NCI-H2196 (cell line): ENCODE results near the gene MAZ.
"Not testable (repeated sequence)": the region's sequence is repeated elsewhere in the genome, so short reads cannot be mapped to it uniquely, and the experiment has no call there.

Experiments used
- DNase-seq: peaks from one replicate; lab custom pipeline; 2025; ENCODE audit not compliant: unreplicated experiment; lab: John Stamatoyannopoulos, UW

MAZ gene

GRCh38 chr16:29784157-29784556, 22.2 kb upstream of the MAZ start:
- no peak for DNase-seq

- no peak for DNase-seq
Observed at GRCh38 chr16:29784901-29785500, 21.3 kb upstream of the MAZ start.

- not testable (repeated sequence) for DNase-seq
Observed at GRCh38 chr16:29787155-29787554, 19.2 kb upstream of the MAZ start.

- no peak for DNase-seq
Observed at GRCh38 chr16:29789775-29790182, 16.6 kb upstream of the MAZ start.

- peak; percentile 99 for DNase-seq
Observed at GRCh38 chr16:29790183-29790948, 16.0 kb upstream of the MAZ start, which contains the start of gene KIF22. TSS of gene KIF22 (plus strand) at chr16:29790751. CDS start at chr16:29790760, 9 bp downstream.

GRCh38 chr16:29790949-29791844, 15.1 kb upstream of the MAZ start:
- DNase-seq = no peak

- no peak for DNase-seq
Observed at GRCh38 chr16:29791845-29792807, 14.2 kb upstream of the MAZ start.

- DNase-seq = not testable (repeated sequence)
Observed at GRCh38 chr16:29793153-29793552, 13.2 kb upstream of the MAZ start.

GRCh38 chr16:29794231-29794710, 12.1 kb upstream of the MAZ start:
- DNase-seq = no peak

GRCh38 chr16:29802416-29802935, 3.9 kb upstream of the MAZ start:
- DNase-seq = no peak

- DNase-seq = no peak
Observed at GRCh38 chr16:29804020-29804419, 2.3 kb upstream of the MAZ start.

- DNase-seq = peak; percentile 61
Observed at GRCh38 chr16:29804455-29805231, 1.7 kb upstream of the MAZ start.

GRCh38 chr16:29805232-29806098, 864 bp upstream of the MAZ start:
- DNase-seq = peak; percentile 99

- peak; percentile 67 for DNase-seq
Observed at GRCh38 chr16:29806641-29807425, 504 bp downstream of the MAZ start.

- peak; percentile 85 for DNase-seq
Observed at GRCh38 chr16:29807426-29808218, 1.3 kb downstream of the MAZ start.

- DNase-seq = no peak
Observed at GRCh38 chr16:29808219-29808900, 2.0 kb downstream of the MAZ start.
